Right lobe of liver (tissue), 6 donors: Measurements from ENCODE around the gene MACROD2. TPM values are rescaled to one million over a fixed set of nuclear protein-coding genes. Genes with fewer than 3 reads are reported as not detected.

Experiments used
- ATAC-seq, 4 donors: fragments of 200-7000 bp; cut with Tn5 transposase; one replicate each; pipeline ENCODE4 v1.9.1; 2020; ENCODE audit warnings: mild to moderate bottlenecking in 4 of 4, moderate library complexity in 4 of 4
- DNase-seq, 3 donors: peaks; one replicate each; pipeline ENCODE4 v3.0.0-alpha.2; 2020
- H3K27ac ChIP-seq, 3 donors: fragments of 200-600 bp; one replicate each; pipeline ENCODE4 v1.8.0; 2022
- H3K27me3 ChIP-seq, 2 donors: fragments of 200-600 bp; one replicate each; pipeline ENCODE4 v1.8.0; 2022
- H3K36me3 ChIP-seq, 4 donors: fragments of 200-600 bp; sonication (generic) in 1 of 4; one replicate each; pipeline versions ENCODE4 v1.5.1 to v1.8.0; 2017 to 2022; ENCODE audit warnings: control low read depth in 1 of 4
- H3K4me1 ChIP-seq, 4 donors: fragments of 200-600 bp; sonication (generic) in 1 of 4; one replicate each; pipeline versions ENCODE4 v1.5.1 to v1.8.0; 2017 to 2022; ENCODE audit warnings: control low read depth in 1 of 4
- H3K4me3 ChIP-seq, 3 donors: fragments of 200-600 bp; one replicate each; pipeline ENCODE4 v1.8.0; 2022
- H3K9me3 ChIP-seq, 4 donors: fragments of 200-600 bp; sonication (generic) in 1 of 4; one replicate each; pipeline versions ENCODE4 v1.5.1 to v1.8.0; 2017 to 2022; ENCODE audit warnings: control low read depth in 1 of 4
- CTCF ChIP-seq, 4 donors: fragments of 200-600 bp in 3 of 4; fragments of 450-650 bp in 1 of 4; IDR thresholded peaks; one replicate each; pipeline versions ENCODE4 v1.5.1 to v1.8.0; 2016 to 2022; ENCODE audit warnings: antibody characterized with exemption in 4 of 4, mild to moderate bottlenecking in 2 of 4
- POLR2A ChIP-seq: fragments of 450-650 bp; IDR thresholded peaks from one replicate; pipeline ENCODE4 v1.6.1; 2017; ENCODE audit warnings: antibody characterized with exemption, mild to moderate bottlenecking
- WGBS: methylation state at CpG from one replicate; pipeline ENCODE4 v1.1.6; 2018; ENCODE audit warnings: low coverage, low lambda C conversion rate; ENCODE audit not compliant: insufficient coverage; ENCODE audit errors: missing lambda C conversion rate; 5-methylcytosine and 5-hydroxymethylcytosine counted together
- intact Hi-C, 2 donors: fragments of 100-400 bp; cut with DNase I; formaldehyde crosslinking; loops; one replicate each; pipeline versions ENCODE4 v1.11.2 to v1.14.1; 2022
- total RNA-seq, 6 experiments: library from RNA; depleted of rRNA in 2 of 6; stranded (reverse); fragments of >200 nt in 2 of 6; fragmentation: NEBNext Ultra II Directional in 3 of 6; extraction: Animal tissue kit (Norgen Biotek cat#: 25700) in 3 of 6; gene quantifications; one replicate each; pipeline versions ENCODE4 v1.1.0 to v1.2.4, GENCODE V29; 2016 to 2023
- donor health status: DM: no; HTN: yes; CAD: no.
- donor health status: DM: no; HTN: no; CAD: no.
- donor health status: DM: no; HTN: no; CAD: no.
- donor health status: DM: no; HTN: yes; CAD: no.
- donor health status: DM: no; HTN: yes; CAD: no.

The MACROD2 gene
- total RNA-seq, 6 experiments from 2014 or later = 1.2 to 5.5 (median 3.3) TPM

DNA sequence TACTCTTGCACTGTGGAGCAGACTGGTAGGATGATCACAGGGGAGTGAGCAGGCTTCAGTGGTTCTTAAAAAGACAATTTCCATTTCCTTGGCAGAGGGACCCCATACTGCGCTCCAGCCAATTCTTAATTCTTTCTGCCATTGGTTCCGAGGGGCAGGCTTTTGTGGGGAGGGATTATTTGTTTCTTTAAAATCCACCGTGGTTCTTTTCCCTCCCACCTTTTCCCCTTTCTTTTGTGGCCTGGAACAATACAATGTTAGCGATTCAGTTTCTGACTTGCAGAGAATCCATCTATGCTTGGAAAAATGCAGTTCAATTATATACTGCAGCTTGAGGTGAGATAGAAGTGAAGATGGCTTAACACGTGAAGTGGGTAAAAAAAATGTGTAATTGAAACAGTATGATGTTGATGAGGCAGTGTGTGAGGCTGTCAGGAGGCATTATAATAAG, 721.1 kb downstream of the MACROD2 start:
- TF ChIP-seq CTCF (IDR thresholded peaks at IDR 0.05) (no peak), POLR2A (no peak)
- Histone ChIP-seq H3K27me3 (no peaks in the 10 kb centered on the region), H3K4me1 (peaks cover 0 to 14% (median 7%) of the 10 kb centered on the region in 4 donors), H3K27ac (no peak overlapping the region), H3K4me3 (no peak overlapping the region), H3K36me3 (no peaks in the 10 kb centered on the region), H3K9me3 (no peaks in the 10 kb centered on the region)
- no peak for ATAC-seq
- 68% methylated on average over 5 of the region's 5 CpGs for WGBS
- intact Hi-C loops = no loop called here
- DNase-seq = no peak

- H3K27me3 ChIP-seq = no peaks in the 10 kb centered on the region
- whole genome bisulfite sequencing = 17% methylated on average over 6 of the region's 6 CpGs
- DNase-seq (peak in 1 of 3 donors; percentile 52), ATAC-seq (peak; percentile 85 to 94 (median 90))
- H3K9me3 ChIP-seq = no peaks in the 10 kb centered on the region
- peak overlapping the region; percentile 63 to 81 (median 75) for H3K27ac ChIP-seq
- no peak overlapping the region for H3K4me3 ChIP-seq
- no peaks in the 10 kb centered on the region for H3K36me3 ChIP-seq
- peaks cover 0 to 14% (median 7%) of the 10 kb centered on the region in 4 donors for H3K4me1 ChIP-seq
- TF ChIP-seq POLR2A (no peak), CTCF (IDR thresholded peaks at IDR 0.05) (no peak)
- intact Hi-C loops = no loop called here
These were observed 722.1 kb downstream of the MACROD2 start for GRCh38 chr20:14717134-14717999.

DNA sequence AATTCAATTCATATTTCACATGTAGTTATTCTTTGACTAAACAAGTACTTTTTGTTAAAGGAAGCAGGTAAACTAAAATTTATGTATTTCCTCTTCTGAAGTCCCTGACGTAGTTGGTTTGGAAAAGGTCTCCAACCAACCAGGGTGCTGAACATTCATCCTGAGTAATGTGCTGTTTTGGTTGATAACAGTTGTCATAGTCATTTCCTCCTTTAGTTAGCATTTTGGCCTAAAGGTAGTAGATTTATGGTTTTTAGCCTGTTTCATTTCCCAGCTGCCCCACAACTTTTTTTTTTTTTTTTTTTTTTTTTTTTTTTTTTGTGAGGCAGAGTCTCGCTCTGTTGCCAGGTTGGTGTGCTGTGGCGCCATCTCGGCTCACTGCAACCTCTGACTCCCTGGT, 724.9 kb downstream of the MACROD2 start:
- TF ChIP-seq POLR2A (no peak), CTCF (IDR thresholded peaks at IDR 0.05) (no peak)
- H3K27ac ChIP-seq = no peak overlapping the region
- H3K36me3 ChIP-seq = no peaks in the 10 kb centered on the region
- intact Hi-C loops = no loop called here
- DNase-seq (no peak), ATAC-seq (peak in 1 of 4 donors; percentile 12)
- H3K27me3 ChIP-seq = no peaks in the 10 kb centered on the region
- 58% methylated on average over 1 of the region's 4 CpGs for WGBS
- H3K4me1 ChIP-seq = peaks cover 0 to 13% (median 3%) of the 10 kb centered on the region in 4 donors
- no peaks in the 10 kb centered on the region for H3K9me3 ChIP-seq
- H3K4me3 ChIP-seq = no peak overlapping the region

GRCh38 chr20:14721926-14722452, 726.7 kb downstream of the MACROD2 start:
- Histone ChIP-seq H3K27me3 (no peaks in the 10 kb centered on the region), H3K4me3 (no peak overlapping the region), H3K9me3 (no peaks in the 10 kb centered on the region), H3K36me3 (no peaks in the 10 kb centered on the region), H3K4me1 (peaks cover 0 to 8% (median 3%) of the 10 kb centered on the region in 4 donors), H3K27ac (no peak overlapping the region)
- intact Hi-C loops = no loop called here
- DNase-seq (no peak), ATAC-seq (no peak)
- no peak for TF ChIP-seq POLR2A
- no peak for TF ChIP-seq CTCF (IDR thresholded peaks at IDR 0.05)
- WGBS = 91% methylated on average over 1 of the region's 1 CpG
